ENCODE data around the gene SLC4A5.
"Not testable (repeated sequence)": the region's sequence is repeated elsewhere in the genome, so short reads cannot be mapped to it uniquely, and the experiment has no call there.

Gene SLC4A5

GRCh38 chr2:74368499-74368898 is 25.3 kb upstream of the SLC4A5 start:
- no peak for DNase-seq (ENCODE audit: low read depth in 2 of 3, low spot score in 1 of 3)

- DNase-seq (ENCODE audit: low read depth in 2 of 3, low spot score in 1 of 3) = no peak
These were observed 24.6 kb upstream of the SLC4A5 start for GRCh38 chr2:74367789-74368188.

- DNase-seq (ENCODE audit: low read depth in 2 of 3, low spot score in 1 of 3) = no peak
These were observed 22.8 kb upstream of the SLC4A5 start for GRCh38 chr2:74366036-74366435.

GRCh38 chr2:74364533-74365505 is 21.6 kb upstream of the SLC4A5 start:
- DNase-seq (ENCODE audit: low read depth in 2 of 3, low spot score in 1 of 3) = no peak

- no peak for DNase-seq (ENCODE audit: low read depth in 2 of 3, low spot score in 1 of 3)
These were observed 18.1 kb upstream of the SLC4A5 start for GRCh38 chr2:74361327-74361726.

- DNase-seq (ENCODE audit: low read depth in 2 of 3, low spot score in 1 of 3) = no peak
These were observed 14.4 kb upstream of the SLC4A5 start for GRCh38 chr2:74357627-74358026.

- no peak for DNase-seq (ENCODE audit: low read depth in 2 of 3, low spot score in 1 of 3)
These were observed 6.7 kb upstream of the SLC4A5 start for GRCh38 chr2:74349889-74350288.

GRCh38 chr2:74347742-74348141 is 4.5 kb upstream of the SLC4A5 start:
- no peak for DNase-seq (ENCODE audit: low read depth in 2 of 3, low spot score in 1 of 3)

- DNase-seq (ENCODE audit: low read depth in 2 of 3, low spot score in 1 of 3) = no peak
These were observed 4.1 kb upstream of the SLC4A5 start for GRCh38 chr2:74347303-74347702.

- no peak for DNase-seq (ENCODE audit: low read depth in 2 of 3, low spot score in 1 of 3)
These were observed 2.2 kb upstream of the SLC4A5 start for GRCh38 chr2:74345272-74345943.

- DNase-seq (ENCODE audit: low read depth in 2 of 3, low spot score in 1 of 3) = not testable (repeated sequence)
These were observed 7.0 kb downstream of the SLC4A5 start for GRCh38 chr2:74336227-74336626.

GRCh38 chr2:74334931-74335333 is 8.3 kb downstream of the SLC4A5 start:
- DNase-seq (ENCODE audit: low read depth in 2 of 3, low spot score in 1 of 3) = peak; percentile 44 to 77 (median 70)

GRCh38 chr2:74333896-74334586 is 9.2 kb downstream of the SLC4A5 start:
- DNase-seq (ENCODE audit: low read depth in 2 of 3, low spot score in 1 of 3) = no peak

GRCh38 chr2:74333175-74333574 is 10.0 kb downstream of the SLC4A5 start:
- DNase-seq (ENCODE audit: low read depth in 2 of 3, low spot score in 1 of 3) = no peak

- DNase-seq (ENCODE audit: low read depth in 2 of 3, low spot score in 1 of 3) = no peak
These were observed 10.6 kb downstream of the SLC4A5 start for GRCh38 chr2:74332550-74333174.

GRCh38 chr2:74328573-74328972 is 14.6 kb downstream of the SLC4A5 start:
- DNase-seq (ENCODE audit: low read depth in 2 of 3, low spot score in 1 of 3) = no peak

- no peak for DNase-seq (ENCODE audit: low read depth in 2 of 3, low spot score in 1 of 3)
These were observed 15.1 kb downstream of the SLC4A5 start for GRCh38 chr2:74328074-74328473.

GRCh38 chr2:74327627-74328026 is 15.6 kb downstream of the SLC4A5 start:
- DNase-seq (ENCODE audit: low read depth in 2 of 3, low spot score in 1 of 3) = no peak

GRCh38 chr2:74327199-74327598 is 16.0 kb downstream of the SLC4A5 start:
- no peak for DNase-seq (ENCODE audit: low read depth in 2 of 3, low spot score in 1 of 3)

- no peak for DNase-seq (ENCODE audit: low read depth in 2 of 3, low spot score in 1 of 3)
These were observed 17.4 kb downstream of the SLC4A5 start for GRCh38 chr2:74325815-74326214.

GRCh38 chr2:74321737-74322136 is 21.5 kb downstream of the SLC4A5 start:
- DNase-seq (ENCODE audit: low read depth in 2 of 3, low spot score in 1 of 3) = no peak
